Measurements from ENCODE around the gene MMD. TPM values are rescaled to one million over a fixed set of nuclear protein-coding genes. Genes with fewer than 3 reads are reported as not detected.
"Not testable (repeated sequence)": the region's sequence is repeated elsewhere in the genome, so short reads cannot be mapped to it uniquely, and the experiment has no call there.

MMD gene
- total and polyA plus RNA-seq, 4 donors: 37.4 to 122 (median 107) TPM

DNA sequence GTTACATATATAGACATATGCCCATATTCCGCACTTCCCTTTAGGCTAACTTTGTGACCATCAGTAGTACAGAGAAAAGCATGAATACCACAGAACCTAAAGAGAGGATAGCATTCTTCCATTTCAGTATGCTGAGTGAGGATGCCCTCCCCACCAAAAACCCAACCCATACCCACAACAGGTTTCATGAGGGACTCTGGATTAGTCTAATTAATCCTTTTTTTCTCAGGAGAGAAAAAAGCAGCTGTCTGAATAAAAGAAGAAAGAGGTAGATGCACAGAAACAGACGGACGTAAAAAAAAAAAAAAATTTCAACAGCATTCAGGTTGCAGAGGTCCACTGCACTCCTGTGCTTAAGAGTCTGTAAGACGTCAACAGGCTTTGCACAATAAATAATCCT lies 6.7 kb downstream of the MMD start:
- no CpG with 5 or more reads among the region's 4 CpGs for WGBS (ENCODE audit: insufficient coverage)
- no peak for DNase-seq (ENCODE audit: low read depth in 4 of 6, low spot score in 6 of 6)
- no peaks in the 10 kb centered on the region for H3K4me1 ChIP-seq (ENCODE audit: control insufficient read depth, insufficient read depth, low read length)
- H3K27ac ChIP-seq (ENCODE audit: low read depth, low read length): no peak overlapping the region
- no peak overlapping the region for H3K4me3 ChIP-seq (ENCODE audit: low read depth, low read length)
- H3K9me3 ChIP-seq (ENCODE audit: control insufficient read depth, insufficient read depth, low read length): no peaks in the 10 kb centered on the region
- H3K36me3 ChIP-seq (ENCODE audit: control insufficient read depth, insufficient read depth, low read length): peaks cover 3% of the 10 kb centered on the region
- no peaks in the 10 kb centered on the region for H3K27me3 ChIP-seq (ENCODE audit: control insufficient read depth, insufficient read depth, low read length)

DNA sequence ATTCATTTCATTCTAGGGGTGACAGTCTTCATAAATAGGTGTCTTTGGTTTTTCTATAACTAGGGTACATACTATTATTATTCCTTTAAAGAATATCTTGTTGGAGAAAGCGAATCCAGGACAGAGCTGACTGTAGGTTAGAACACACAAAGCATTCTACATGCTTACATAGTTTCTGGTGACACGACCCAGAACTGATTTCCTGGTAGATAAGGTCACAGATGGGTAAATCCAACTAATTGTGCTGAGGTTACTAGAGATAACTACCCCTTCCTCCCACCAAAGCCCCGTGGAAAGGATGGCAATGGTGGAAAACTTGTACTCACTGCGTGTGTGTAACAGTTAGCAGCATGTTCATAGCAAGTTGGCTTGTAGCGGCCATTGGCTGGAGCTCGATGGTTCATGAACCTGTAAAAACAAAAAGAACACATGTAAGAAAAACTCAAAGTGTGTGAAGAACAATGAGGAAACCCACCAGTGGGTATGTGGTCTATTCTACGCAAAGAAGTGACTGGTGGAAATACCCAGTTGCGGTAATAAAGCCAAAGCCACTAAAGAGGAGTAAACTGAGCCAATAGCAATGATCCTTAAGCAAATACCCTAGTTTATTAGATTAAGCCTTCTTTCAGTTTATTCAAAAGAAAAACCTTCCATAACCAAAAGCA lies 7.7 kb downstream of the MMD start:
- H3K4me1 ChIP-seq (ENCODE audit: control insufficient read depth, insufficient read depth, low read length): no peaks in the 10 kb centered on the region
- H3K4me3 ChIP-seq (ENCODE audit: low read depth, low read length): no peak overlapping the region
- H3K36me3 ChIP-seq (ENCODE audit: control insufficient read depth, insufficient read depth, low read length): peaks cover 3% of the 10 kb centered on the region
- H3K27ac ChIP-seq (ENCODE audit: low read depth, low read length): no peak overlapping the region
- no peak for DNase-seq (ENCODE audit: low read depth in 4 of 6, low spot score in 6 of 6)
- H3K27me3 ChIP-seq (ENCODE audit: control insufficient read depth, insufficient read depth, low read length): no peaks in the 10 kb centered on the region
- 90% methylated on average over 2 of the region's 8 CpGs for WGBS (ENCODE audit: insufficient coverage)
- H3K9me3 ChIP-seq (ENCODE audit: control insufficient read depth, insufficient read depth, low read length): no peaks in the 10 kb centered on the region

DNA sequence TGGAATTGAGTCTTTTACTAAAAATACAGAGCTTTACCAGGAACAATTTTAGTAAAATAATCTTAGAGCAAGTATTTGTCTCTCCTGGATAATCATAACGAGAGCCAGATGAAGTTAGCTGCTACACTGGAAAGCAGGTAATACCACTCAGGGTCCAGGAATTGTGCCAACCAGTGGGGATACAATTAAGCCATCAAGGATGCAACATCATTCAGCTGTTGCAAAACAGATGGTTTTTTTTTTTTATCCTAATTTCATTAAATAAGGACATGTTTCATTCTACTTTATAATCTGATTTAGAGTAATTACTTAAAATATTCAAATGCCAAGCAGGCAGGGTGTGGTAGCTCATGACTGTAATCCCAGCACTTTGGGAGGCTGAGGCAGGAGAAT lies 10.2 kb downstream of the MMD start:
- Histone ChIP-seq H3K9me3 (ENCODE audit: control insufficient read depth, insufficient read depth, low read length) (no peaks in the 10 kb centered on the region), H3K4me3 (ENCODE audit: low read depth, low read length) (no peak overlapping the region), H3K36me3 (ENCODE audit: control insufficient read depth, insufficient read depth, low read length) (peaks cover 9% of the 10 kb centered on the region), H3K27me3 (ENCODE audit: control insufficient read depth, insufficient read depth, low read length) (no peaks in the 10 kb centered on the region), H3K27ac (ENCODE audit: low read depth, low read length) (no peak overlapping the region), H3K4me1 (ENCODE audit: control insufficient read depth, insufficient read depth, low read length) (no peaks in the 10 kb centered on the region)
- DNase-seq (ENCODE audit: low read depth in 4 of 6, low spot score in 6 of 6): no peak
- 100% methylated on average over 1 of the region's 1 CpG for WGBS (ENCODE audit: insufficient coverage)

DNA sequence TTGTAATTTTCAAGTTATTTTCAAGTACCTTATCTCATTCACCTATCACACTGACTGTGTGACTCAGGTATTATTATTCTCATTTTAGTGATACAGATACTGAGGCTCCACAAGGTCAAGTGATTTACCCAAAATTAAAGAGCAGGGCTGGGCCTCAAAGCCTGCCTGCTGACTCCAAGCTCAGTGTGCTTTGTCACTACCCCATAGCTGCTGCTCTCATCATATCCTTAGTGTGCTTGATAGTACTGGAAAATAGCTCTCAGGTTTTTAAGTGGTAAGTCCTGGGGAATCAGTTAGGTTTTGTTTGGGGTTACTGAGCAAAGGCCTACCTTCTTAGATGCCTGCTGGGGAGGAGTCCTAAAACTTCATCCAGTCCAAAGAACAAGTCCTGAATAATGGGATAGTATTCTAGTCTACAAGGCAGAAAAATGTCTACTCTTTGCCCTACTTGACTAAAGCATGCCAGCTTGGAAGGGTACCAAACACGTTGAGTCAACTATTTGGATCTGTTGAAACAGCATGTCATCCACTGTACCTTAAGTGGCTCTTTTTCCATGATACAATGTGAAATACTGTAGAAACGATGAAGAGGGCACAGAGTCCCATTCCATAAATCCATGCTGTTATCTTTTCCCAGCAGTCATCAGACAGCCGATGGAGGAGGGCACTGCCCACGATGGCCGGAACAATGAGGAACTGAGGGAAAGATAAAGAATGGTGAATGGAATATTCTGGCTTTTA lies 10.7 kb downstream of the MMD start:
- H3K9me3 ChIP-seq (ENCODE audit: control insufficient read depth, insufficient read depth, low read length): no peaks in the 10 kb centered on the region
- DNase-seq (ENCODE audit: low read depth in 4 of 6, low spot score in 6 of 6): no peak
- no peaks in the 10 kb centered on the region for H3K4me1 ChIP-seq (ENCODE audit: control insufficient read depth, insufficient read depth, low read length)
- H3K27ac ChIP-seq (ENCODE audit: low read depth, low read length): no peak overlapping the region
- H3K4me3 ChIP-seq (ENCODE audit: low read depth, low read length): no peak overlapping the region
- peaks cover 15% of the 10 kb centered on the region for H3K36me3 ChIP-seq (ENCODE audit: control insufficient read depth, insufficient read depth, low read length)
- no CpG with 5 or more reads among the region's 5 CpGs for WGBS (ENCODE audit: insufficient coverage)
- no peaks in the 10 kb centered on the region for H3K27me3 ChIP-seq (ENCODE audit: control insufficient read depth, insufficient read depth, low read length)

DNA sequence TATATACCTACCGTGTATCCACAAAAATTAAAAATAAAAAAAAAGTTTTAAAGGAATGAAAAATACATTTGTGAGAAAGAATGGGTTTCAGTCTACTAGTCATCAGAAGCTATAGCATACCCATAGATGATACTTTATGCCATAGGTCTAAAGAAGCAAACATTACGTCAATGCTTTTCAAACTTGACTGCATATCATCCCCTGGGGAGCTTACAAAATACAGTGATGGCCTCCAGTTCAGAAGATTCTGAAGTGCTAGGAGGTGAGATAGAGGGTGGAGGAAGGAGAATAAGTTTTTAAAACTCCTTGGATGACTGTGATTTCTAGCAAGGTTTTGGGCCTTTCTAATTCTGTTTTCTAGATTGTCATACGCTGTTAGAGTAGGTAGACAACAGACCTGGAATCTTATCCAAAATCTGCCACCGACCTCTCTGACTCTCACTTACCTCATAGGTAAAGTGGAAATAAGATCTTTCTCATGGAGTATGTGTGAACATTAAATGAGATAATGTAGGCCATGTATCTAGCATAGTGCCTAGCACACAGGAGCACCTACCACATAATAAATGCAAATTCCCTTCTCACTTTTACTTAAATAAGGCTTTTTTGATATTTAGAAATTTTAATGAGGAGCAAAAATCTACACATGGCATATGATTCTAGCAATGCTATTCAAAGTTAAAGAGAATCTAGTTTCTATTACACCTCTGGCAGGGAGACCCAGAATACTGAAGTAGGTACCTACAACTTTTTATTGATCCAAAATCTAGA lies 12.4 kb downstream of the MMD start:
- WGBS (ENCODE audit: insufficient coverage): no CpG with 5 or more reads among the region's 4 CpGs
- Histone ChIP-seq H3K36me3 (ENCODE audit: control insufficient read depth, insufficient read depth, low read length) (peaks cover 19% of the 10 kb centered on the region), H3K4me3 (ENCODE audit: low read depth, low read length) (no peak overlapping the region), H3K27ac (ENCODE audit: low read depth, low read length) (no peak overlapping the region), H3K4me1 (ENCODE audit: control insufficient read depth, insufficient read depth, low read length) (no peaks in the 10 kb centered on the region), H3K27me3 (ENCODE audit: control insufficient read depth, insufficient read depth, low read length) (no peaks in the 10 kb centered on the region), H3K9me3 (ENCODE audit: control insufficient read depth, insufficient read depth, low read length) (no peaks in the 10 kb centered on the region)
- no peak for DNase-seq (ENCODE audit: low read depth in 4 of 6, low spot score in 6 of 6)

DNA sequence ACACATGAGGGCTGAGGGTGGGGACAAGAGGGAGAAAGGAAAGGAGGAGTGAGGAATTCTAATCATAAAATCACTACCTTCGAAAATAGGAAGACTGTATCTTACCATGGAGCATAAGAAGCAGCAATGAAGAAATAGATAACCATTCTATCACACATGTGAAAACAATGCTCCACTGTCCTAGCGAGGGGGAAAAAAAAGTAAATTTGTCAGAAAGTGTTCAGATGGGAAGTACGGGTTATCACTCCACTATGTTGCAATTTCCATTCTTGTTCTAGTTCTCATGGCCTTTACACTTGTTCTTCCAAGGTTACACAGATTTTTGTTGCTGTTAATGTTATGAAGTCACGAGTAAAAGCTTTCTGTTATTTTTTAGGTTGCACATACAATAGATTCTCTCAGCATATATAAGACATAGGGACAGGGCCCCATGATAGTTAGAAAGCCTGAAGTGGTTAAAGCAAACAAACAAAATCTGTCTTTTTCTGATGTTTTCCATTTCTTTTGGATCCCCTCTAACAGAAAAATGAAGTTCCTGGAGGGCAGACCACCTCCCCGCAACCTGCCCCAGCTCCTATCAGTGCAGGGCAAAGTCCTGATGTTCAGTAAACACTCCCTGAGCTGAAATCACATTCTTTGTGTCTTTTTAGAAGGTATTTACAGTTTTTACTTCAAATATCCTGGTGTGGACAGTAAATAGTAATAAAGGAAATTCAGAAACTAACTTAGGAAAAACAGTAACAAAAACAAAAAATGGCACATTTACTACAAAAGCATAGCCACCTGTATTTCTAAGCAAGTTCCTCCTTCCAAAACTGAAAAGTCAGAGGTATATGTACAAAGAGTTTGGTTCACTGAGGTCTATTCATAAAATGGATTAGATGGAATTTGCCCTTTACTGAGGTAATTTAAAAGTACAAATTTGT lies 13.7 kb downstream of the MMD start:
- Histone ChIP-seq H3K4me1 (ENCODE audit: control insufficient read depth, insufficient read depth, low read length) (no peaks in the 10 kb centered on the region), H3K9me3 (ENCODE audit: control insufficient read depth, insufficient read depth, low read length) (no peaks in the 10 kb centered on the region), H3K4me3 (ENCODE audit: low read depth, low read length) (no peak overlapping the region), H3K27ac (ENCODE audit: low read depth, low read length) (no peak overlapping the region), H3K36me3 (ENCODE audit: control insufficient read depth, insufficient read depth, low read length) (peaks cover 23% of the 10 kb centered on the region), H3K27me3 (ENCODE audit: control insufficient read depth, insufficient read depth, low read length) (no peaks in the 10 kb centered on the region)
- no CpG with 5 or more reads among the region's 5 CpGs for WGBS (ENCODE audit: insufficient coverage)
- no peak for DNase-seq (ENCODE audit: low read depth in 4 of 6, low spot score in 6 of 6)

DNA sequence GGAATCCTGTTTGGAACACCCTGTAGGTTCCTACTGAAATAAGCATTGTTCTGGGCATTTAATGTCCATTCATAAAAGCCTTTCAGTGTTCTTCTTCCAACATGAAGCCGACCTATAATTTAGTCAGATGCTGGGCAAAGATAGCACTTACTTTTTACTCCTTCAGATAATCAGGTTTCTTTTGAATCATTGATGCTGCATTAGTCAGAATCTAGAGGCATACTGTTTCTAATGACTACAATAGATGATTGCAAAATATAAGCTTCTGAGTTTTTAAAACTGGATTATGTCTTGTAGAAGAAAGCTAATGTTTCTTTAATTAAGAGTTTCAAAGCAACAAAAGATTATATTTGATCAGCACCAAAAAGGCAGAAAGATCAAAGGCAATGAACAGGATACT lies 16.0 kb downstream of the MMD start:
- H3K9me3 ChIP-seq (ENCODE audit: control insufficient read depth, insufficient read depth, low read length): no peaks in the 10 kb centered on the region
- H3K36me3 ChIP-seq (ENCODE audit: control insufficient read depth, insufficient read depth, low read length): peaks cover 26% of the 10 kb centered on the region
- no peaks in the 10 kb centered on the region for H3K4me1 ChIP-seq (ENCODE audit: control insufficient read depth, insufficient read depth, low read length)
- no peak overlapping the region for H3K27ac ChIP-seq (ENCODE audit: low read depth, low read length)
- H3K27me3 ChIP-seq (ENCODE audit: control insufficient read depth, insufficient read depth, low read length): no peaks in the 10 kb centered on the region
- no CpG with 5 or more reads among the region's 1 CpG for WGBS (ENCODE audit: insufficient coverage)
- no peak for DNase-seq (ENCODE audit: low read depth in 4 of 6, low spot score in 6 of 6)
- H3K4me3 ChIP-seq (ENCODE audit: low read depth, low read length): no peak overlapping the region

DNA sequence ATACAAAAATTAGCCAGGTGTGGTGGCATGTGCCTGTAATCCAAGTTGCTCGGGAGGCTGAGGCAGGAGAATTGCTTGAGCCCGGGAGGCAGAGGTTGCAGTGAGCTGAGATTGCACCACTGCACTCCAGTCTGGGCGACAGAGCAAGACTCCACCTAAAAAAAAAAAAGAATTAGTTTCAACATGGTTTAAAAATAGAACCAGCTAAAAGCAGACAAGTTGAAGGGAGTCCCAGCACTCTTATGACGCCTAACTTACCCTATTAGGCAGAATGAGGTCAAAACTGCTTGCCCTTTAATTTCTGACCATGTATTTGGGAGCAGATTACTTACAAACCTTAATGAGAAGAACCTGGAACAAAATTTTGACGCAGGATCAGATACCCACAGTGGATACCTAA lies 17.4 kb downstream of the MMD start:
- no CpG with 5 or more reads among the region's 5 CpGs for WGBS (ENCODE audit: insufficient coverage)
- not testable (repeated sequence) for H3K4me1 ChIP-seq (ENCODE audit: control insufficient read depth, insufficient read depth, low read length); DNase-seq (ENCODE audit: low read depth in 4 of 6, low spot score in 6 of 6); H3K27me3 ChIP-seq (ENCODE audit: control insufficient read depth, insufficient read depth, low read length); H3K4me3 ChIP-seq (ENCODE audit: low read depth, low read length); H3K27ac ChIP-seq (ENCODE audit: low read depth, low read length); H3K9me3 ChIP-seq (ENCODE audit: control insufficient read depth, insufficient read depth, low read length)
- H3K36me3 ChIP-seq (ENCODE audit: control insufficient read depth, insufficient read depth, low read length): peaks cover 26% of the 10 kb centered on the region

DNA sequence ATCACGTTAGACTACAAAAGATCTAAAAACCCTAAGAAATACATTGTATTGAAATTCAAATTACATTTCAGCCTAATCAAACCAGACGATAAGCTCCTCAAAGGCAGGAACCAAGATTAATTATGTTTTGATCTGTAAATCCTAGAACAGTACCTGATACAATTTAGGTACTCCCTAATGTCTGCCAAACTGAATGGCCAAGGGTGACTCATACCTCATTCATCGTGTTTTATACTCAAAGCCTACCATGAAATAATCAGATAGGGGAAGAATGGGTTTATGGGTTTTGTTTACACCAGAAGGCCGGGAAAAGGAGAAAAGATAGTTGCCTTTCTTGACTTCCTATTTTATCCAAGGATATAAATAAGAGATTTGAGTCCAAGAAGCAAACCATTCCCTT lies 19.3 kb downstream of the MMD start:
- Histone ChIP-seq H3K9me3 (ENCODE audit: control insufficient read depth, insufficient read depth, low read length) (no peaks in the 10 kb centered on the region), H3K4me1 (ENCODE audit: control insufficient read depth, insufficient read depth, low read length) (no peaks in the 10 kb centered on the region), H3K27me3 (ENCODE audit: control insufficient read depth, insufficient read depth, low read length) (no peaks in the 10 kb centered on the region), H3K4me3 (ENCODE audit: low read depth, low read length) (no peak overlapping the region), H3K36me3 (ENCODE audit: control insufficient read depth, insufficient read depth, low read length) (peaks cover 22% of the 10 kb centered on the region), H3K27ac (ENCODE audit: low read depth, low read length) (no peak overlapping the region)
- DNase-seq (ENCODE audit: low read depth in 4 of 6, low spot score in 6 of 6): no peak
- no CpG with 5 or more reads among the region's 4 CpGs for whole genome bisulfite sequencing (ENCODE audit: insufficient coverage)
